NOMO-1 (cell line): ENCODE measurements around the gene ENOSF1.

Source experiments
- DNase-seq, 2 experiments: peaks; one replicate each; lab custom pipeline; 2025; ENCODE audit not compliant: unreplicated experiment in 2 of 2; lab: John Stamatoyannopoulos, UW

The ENOSF1 gene

GRCh38 chr18:676069-676468, 36.4 kb downstream of the ENOSF1 start:
- no peak for DNase-seq

DNA sequence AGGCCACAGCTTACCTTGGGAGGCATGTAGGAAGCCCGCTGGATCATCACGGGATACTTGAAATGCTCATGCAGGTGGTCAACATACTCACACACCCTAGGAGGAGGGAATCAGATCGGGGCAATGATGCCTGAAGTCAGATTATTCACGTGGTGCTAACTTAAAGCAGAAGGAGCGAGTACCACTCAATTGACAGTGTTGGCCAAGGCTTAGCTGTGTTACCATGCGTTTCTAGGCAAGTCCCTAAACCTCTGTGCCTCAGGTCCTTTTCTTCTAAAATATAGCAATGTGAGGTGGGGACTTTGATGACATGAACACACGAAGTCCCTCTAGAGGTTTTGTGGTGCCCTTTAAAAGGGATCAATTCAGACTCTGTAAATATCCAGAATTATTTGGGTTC, 37.1 kb downstream of the ENOSF1 start:
- DNase-seq, result no peak

DNA sequence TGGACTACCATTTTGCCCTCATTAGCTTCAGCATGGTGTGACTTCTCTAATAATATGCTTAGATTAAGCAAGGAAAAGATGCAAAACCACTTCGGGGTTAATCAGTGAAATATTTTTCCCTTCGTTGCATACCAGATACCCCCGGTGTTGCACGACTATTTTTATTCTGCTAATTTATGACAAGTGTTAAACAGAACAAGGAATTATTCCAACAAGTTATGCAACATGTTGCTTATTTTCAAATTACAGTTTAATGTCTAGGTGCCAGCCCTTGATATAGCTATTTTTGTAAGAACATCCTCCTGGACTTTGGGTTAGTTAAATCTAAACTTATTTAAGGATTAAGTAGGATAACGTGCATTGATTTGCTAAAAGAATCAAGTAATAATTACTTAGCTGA, 38.7 kb downstream of the ENOSF1 start:
- no peak for DNase-seq

DNA sequence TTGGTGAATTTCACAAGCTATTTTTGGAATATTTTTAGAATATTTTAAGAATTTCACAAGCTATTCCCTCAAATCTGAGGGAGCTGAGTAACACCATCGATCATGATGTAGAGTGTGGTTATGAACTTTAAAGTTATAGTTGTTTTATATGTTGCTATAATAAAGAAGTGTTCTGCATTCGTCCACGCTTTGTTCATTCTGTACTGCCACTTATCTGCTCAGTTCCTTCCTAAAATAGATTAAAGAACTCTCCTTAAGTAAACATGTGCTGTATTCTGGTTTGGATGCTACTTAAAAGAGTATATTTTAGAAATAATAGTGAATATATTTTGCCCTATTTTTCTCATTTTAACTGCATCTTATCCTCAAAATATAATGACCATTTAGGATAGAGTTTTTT, 39.1 kb downstream of the ENOSF1 start:
- DNase-seq, result no peak

GRCh38 chr18:671405-671804, 41.0 kb downstream of the ENOSF1 start:
- DNase-seq, result no peak

DNA sequence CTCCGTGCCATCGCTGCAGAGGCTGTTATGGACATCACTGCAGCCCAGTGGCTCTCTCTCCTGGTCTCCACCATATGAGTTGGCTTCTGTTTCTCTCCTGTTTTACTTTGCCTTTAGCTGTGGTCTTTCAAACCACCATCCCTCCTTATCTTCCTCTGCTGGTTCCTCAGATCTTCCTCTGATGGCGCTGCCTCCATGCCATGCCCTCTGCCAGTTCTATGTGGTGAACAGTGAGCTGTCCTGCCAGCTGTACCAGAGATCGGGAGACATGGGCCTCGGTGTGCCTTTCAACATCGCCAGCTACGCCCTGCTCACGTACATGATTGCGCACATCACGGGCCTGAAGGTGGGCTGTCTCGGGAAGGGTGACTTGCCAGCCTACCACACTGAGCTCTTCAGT, 41.9 kb downstream of the ENOSF1 start:
- DNase-seq, result no peak

GRCh38 chr18:669077-669476, 43.4 kb downstream of the ENOSF1 start:
- no peak for DNase-seq

DNA sequence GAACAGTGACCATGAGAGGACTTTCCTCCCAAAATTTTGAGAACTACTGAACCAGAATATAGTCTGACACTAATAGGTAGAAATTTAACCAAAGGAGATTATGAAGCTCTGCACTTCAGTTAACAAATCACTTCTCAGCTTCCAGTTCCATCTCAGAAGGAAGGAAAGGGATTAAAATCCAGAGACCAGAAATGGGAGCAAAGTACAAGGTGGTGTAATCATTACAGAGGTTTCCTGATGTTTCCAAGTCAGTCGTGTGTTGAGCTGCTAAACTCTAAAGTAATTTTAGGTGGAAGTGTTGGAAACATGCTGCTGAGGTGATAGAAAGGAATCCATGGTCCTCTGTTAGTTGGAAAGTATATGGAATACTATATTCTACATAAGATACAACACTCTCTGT, 44.2 kb downstream of the ENOSF1 start:
- DNase-seq, result no peak

DNA sequence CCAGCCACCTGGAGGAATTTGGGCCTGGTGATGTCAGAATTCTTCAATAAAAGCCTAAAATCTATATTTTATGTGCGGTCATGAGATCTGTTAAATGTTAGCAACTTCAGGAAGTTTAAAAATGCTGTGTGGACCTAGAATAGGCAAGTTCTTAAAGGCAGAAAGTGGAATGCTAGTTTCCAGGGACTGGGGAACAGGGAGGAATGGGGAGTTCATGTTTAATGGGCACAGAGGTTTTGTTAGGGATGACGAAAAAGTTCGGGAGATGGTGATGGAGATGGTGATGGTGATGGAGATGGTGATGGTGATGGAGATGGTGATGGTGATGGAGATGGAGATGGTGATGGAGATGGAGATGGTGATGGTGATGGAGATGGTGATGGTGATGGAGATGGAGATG, 45.8 kb downstream of the ENOSF1 start:
- no peak for DNase-seq

- no peak for DNase-seq
Observed at GRCh38 chr18:666177-666576, 46.3 kb downstream of the ENOSF1 start.

- no peak for DNase-seq
Observed at GRCh38 chr18:662197-662596, 50.2 kb downstream of the ENOSF1 start.

DNA sequence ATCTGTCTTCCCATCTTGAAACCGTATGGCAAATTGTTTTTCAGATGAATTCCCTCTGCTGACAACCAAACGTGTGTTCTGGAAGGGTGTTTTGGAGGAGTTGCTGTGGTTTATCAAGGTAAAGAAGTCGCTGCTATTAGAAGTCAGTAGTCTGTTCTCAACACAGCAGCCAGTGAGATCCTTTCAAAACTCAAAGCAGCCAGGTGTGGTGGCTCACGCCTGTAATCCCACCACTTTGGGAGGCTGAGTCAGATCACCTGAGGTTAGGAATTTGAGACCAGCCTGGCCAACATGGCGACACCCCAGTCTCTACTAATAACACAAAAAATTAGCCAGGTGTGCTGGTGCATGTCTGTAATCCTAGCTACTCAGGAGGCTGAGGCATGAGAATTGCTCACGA, 52.8 kb downstream of the ENOSF1 start:
- no peak for DNase-seq

DNA sequence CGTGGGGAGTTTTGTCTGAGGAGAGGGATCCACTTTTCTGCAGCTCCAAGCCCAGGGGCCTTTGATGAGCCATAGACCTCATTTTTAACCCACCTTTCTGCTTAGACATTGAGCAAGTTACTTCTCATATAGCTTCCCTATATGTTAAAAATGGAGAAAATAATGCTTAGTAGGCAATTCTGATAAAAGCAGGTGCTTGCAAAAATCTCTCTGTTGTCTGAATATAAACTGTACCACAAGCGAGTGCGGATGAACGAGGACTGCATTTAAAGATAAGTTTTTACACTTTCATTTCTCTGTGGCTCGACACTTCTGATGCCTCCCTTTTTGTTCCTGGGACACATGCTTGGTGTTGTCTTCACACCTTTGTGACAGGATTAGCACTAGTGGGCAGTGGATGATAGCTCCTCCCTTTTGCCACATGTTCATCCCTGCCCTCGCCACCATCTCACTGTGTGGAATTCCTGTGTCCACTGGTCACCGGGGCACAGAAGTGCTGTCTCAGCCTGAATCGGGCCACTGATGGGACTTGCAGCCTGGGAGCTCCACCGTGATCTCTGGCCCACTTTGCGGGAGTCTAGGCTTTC, 53.4 kb downstream of the ENOSF1 start:
- no peak for DNase-seq

DNA sequence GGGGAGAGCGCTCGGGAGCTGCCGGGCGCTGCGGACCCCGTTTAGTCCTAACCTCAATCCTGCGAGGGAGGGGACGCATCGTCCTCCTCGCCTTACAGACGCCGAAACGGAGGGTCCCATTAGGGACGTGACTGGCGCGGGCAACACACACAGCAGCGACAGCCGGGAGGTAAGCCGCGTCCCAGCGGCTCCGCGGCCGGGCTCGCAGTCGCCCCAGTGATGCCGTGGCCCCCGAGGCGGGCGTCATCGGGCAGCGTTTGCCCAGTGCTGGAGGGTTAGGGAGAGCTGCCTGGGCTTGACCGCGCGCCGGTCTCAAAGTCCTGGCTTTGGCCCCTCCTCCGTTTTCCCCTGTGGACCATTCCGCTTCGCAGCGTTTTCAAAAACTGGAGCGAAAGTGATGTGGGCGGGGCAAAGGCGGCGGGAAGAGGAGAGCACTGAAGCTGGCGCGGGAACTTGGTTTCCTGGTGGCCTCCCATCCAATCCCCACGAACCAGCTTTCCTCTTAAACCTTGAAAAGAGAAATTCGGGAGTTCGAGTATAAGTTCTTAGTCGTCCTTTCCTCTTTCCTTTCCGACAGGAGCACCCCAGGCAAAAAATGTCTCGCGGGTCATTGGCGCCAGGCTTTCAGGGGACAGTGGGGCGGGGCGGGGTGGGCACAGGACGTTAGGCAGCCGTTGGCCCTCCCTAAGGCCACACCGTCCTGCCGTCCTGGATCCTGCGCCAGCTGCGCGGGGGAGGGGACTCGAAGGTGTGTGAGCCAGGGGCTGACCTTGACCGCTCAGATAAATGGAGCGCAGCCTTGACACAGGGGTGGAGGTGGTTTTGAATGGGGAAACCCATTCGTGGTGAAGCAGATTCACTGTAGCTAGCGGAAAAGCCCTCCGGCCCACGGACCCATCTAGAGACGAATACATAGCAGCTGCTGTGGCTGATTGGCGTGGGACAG, 54.2 kb downstream of the ENOSF1 start:
- DNase-seq, result peak; percentile 81 to 87

DNA sequence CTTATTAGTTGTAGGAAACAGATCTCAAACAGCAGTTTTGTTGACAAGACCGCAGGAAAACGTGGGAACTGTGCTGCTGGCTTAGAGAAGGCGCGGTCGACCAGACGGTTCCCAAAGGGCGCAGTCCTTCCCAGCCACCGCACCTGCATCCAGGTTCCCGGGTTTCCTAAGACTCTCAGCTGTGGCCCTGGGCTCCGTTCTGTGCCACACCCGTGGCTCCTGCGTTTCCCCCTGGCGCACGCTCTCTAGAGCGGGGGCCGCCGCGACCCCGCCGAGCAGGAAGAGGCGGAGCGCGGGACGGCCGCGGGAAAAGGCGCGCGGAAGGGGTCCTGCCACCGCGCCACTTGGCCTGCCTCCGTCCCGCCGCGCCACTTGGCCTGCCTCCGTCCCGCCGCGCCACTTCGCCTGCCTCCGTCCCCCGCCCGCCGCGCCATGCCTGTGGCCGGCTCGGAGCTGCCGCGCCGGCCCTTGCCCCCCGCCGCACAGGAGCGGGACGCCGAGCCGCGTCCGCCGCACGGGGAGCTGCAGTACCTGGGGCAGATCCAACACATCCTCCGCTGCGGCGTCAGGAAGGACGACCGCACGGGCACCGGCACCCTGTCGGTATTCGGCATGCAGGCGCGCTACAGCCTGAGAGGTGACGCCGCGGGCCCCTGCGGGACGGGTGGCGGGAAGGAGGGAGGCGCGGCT, 55.0 kb downstream of the ENOSF1 start, which contains the start of gene TYMS:
TYMS (plus strand) TSS at position 343 of the 690 bp plus-strand sequence; CDS start at position 433, 90 bp downstream.
- peak; percentile 56 to 59 for DNase-seq

- no peak for DNase-seq
Observed at GRCh38 chr18:655445-655844, 57.0 kb downstream of the ENOSF1 start.

DNA sequence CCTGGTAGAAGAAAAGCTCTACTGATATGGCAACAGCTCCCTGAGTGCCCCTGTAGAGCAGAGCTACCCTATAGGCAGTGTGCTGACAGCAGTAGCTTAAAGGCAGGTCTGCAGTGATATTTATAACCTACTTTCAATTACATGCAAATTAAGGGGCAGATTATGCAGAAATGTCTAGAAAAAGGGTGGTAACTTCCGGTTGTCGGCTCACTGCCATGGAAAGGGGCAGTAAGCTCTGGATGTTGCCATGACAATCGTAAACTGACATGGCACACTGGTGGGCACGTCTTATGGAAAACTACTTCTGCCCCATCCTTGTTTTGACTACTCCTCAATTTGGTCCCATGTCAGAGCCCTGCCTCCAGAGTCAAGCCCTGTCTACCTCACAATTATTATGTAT, 57.8 kb downstream of the ENOSF1 start:
- no peak for DNase-seq

GRCh38 chr18:653512-653911, 58.9 kb downstream of the ENOSF1 start:
- DNase-seq, result no peak

- no peak for DNase-seq
Observed at GRCh38 chr18:652131-652530, 60.3 kb downstream of the ENOSF1 start.

DNA sequence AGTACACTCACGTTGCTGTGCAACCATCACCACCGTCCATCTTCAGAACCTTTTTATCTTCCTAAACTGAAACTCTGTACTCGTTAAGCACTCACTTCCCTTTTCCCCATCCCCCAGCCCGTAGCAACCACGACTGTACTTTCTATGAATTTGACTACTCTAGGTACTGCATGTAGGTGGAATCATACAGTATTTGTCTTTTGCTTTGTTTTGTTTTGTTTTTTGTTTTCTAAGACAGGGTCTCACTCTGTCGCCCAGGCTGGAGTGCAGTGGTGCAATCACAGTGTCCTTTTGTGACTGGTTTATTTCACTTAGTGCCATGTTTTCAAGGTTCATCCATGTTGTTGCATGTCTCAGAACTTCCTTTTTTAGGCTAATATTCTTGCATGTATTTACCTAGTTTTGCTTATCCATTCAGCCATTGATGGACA, 62.0 kb downstream of the ENOSF1 start:
- DNase-seq, result peak; percentile 78 to 83

- no peak for DNase-seq
Observed at GRCh38 chr18:649341-649740, 63.1 kb downstream of the ENOSF1 start.

GRCh38 chr18:647304-647703, 65.1 kb downstream of the ENOSF1 start:
- no peak for DNase-seq
